GM18498 (cell line): ENCODE results near the gene LAMA2.
"Not testable (repeated sequence)": the region's sequence is repeated elsewhere in the genome, so short reads cannot be mapped to it uniquely, and the experiment has no call there.

Experiments
- ATAC-seq: cut with Tn5 transposase; IDR thresholded peaks from one replicate; pipeline ENCODE4 v1.9.1; 2021; ENCODE audit warnings: mild to moderate bottlenecking, moderate library complexity; ENCODE audit not compliant: unreplicated experiment

LAMA2 gene

GRCh38 chr6:129073691-129074395 lies 190.9 kb downstream of the LAMA2 start:
- ATAC-seq: no peak

GRCh38 chr6:129084406-129084805 lies 201.5 kb downstream of the LAMA2 start:
- ATAC-seq: no peak

- not testable (repeated sequence) for ATAC-seq
Observed at GRCh38 chr6:129088481-129088880, 205.5 kb downstream of the LAMA2 start.

GRCh38 chr6:129089357-129089756 lies 206.4 kb downstream of the LAMA2 start:
- ATAC-seq: no peak

- no peak for ATAC-seq
Observed at GRCh38 chr6:129094147-129094546, 211.2 kb downstream of the LAMA2 start.

GRCh38 chr6:129096651-129097290 lies 213.8 kb downstream of the LAMA2 start:
- no peak for ATAC-seq

- ATAC-seq: no peak
Observed at GRCh38 chr6:129098061-129098553, 215.2 kb downstream of the LAMA2 start.

- ATAC-seq: no peak
Observed at GRCh38 chr6:129099696-129100095, 216.8 kb downstream of the LAMA2 start.

- no peak for ATAC-seq
Observed at GRCh38 chr6:129100164-129100563, 217.2 kb downstream of the LAMA2 start.

- ATAC-seq: no peak
Observed at GRCh38 chr6:129102741-129103140, 219.8 kb downstream of the LAMA2 start.

- ATAC-seq: no peak
Observed at GRCh38 chr6:129104131-129104530, 221.2 kb downstream of the LAMA2 start.

GRCh38 chr6:129104560-129104959 lies 221.6 kb downstream of the LAMA2 start:
- ATAC-seq: no peak

GRCh38 chr6:129105035-129105434 lies 222.1 kb downstream of the LAMA2 start:
- ATAC-seq: no peak

- ATAC-seq: no peak
Observed at GRCh38 chr6:129105793-129106192, 222.9 kb downstream of the LAMA2 start.

- ATAC-seq: no peak
Observed at GRCh38 chr6:129108337-129108736, 225.4 kb downstream of the LAMA2 start.

GRCh38 chr6:129110690-129111343 lies 227.9 kb downstream of the LAMA2 start:
- ATAC-seq: no peak

GRCh38 chr6:129111346-129111745 lies 228.4 kb downstream of the LAMA2 start:
- ATAC-seq: no peak

GRCh38 chr6:129111853-129112252 lies 228.9 kb downstream of the LAMA2 start:
- ATAC-seq: no peak

- no peak for ATAC-seq
Observed at GRCh38 chr6:129112591-129112990, 229.7 kb downstream of the LAMA2 start.

GRCh38 chr6:129113637-129114036 lies 230.7 kb downstream of the LAMA2 start:
- ATAC-seq: no peak

- ATAC-seq: no peak
Observed at GRCh38 chr6:129114636-129115391, 231.9 kb downstream of the LAMA2 start.
